ENCODE results near the gene PAFAH1B1. TPM values are rescaled to one million over a fixed set of nuclear protein-coding genes. Genes with fewer than 3 reads are reported as not detected.

Gene PAFAH1B1
- total and polyA plus RNA-seq, 2 experiments from 2014 or later, result 69.9 to 71.7 TPM

DNA sequence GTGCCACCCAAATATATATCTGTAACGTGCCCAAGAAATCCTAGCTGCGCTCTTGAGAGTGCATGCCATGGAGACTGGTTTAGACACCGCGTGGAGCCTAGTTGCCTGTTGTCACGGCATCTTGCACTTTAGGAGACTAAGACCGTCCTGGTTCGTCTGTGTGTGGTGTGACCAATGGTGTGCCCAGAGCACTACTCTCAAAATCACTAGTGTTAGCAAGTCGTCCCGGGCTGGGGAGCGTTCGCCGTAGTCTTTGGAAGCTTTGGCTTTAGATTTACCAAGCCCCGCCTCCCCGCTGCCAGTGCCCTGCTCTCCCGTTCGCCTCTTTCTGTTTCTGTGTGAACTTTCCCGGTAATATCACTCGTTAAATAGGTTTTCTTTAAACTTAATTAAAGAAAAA, 91.1 kb downstream of the PAFAH1B1 start:
- Mint-ChIP-seq H3K27me3 (ENCODE audit: insufficient read depth, low read depth, poor library complexity) (peaks cover 20% of the 10 kb centered on the region), H3K4me1 (peaks cover 19% of the 10 kb centered on the region; the same call in 2 of the 3 replicates), H3K27ac (no peak overlapping the region), H3K4me3 (no peak overlapping the region), H3K36me3 (ENCODE audit: low read depth) (peaks cover 30% of the 10 kb centered on the region), H3K9me3 (no peaks in the 10 kb centered on the region)
- no peak for TF ChIP-seq EZH2phosphoT487 (IDR thresholded peaks at IDR 0.05; ENCODE audit: unreplicated experiment)
- TF ChIP-seq, protein P1, sequence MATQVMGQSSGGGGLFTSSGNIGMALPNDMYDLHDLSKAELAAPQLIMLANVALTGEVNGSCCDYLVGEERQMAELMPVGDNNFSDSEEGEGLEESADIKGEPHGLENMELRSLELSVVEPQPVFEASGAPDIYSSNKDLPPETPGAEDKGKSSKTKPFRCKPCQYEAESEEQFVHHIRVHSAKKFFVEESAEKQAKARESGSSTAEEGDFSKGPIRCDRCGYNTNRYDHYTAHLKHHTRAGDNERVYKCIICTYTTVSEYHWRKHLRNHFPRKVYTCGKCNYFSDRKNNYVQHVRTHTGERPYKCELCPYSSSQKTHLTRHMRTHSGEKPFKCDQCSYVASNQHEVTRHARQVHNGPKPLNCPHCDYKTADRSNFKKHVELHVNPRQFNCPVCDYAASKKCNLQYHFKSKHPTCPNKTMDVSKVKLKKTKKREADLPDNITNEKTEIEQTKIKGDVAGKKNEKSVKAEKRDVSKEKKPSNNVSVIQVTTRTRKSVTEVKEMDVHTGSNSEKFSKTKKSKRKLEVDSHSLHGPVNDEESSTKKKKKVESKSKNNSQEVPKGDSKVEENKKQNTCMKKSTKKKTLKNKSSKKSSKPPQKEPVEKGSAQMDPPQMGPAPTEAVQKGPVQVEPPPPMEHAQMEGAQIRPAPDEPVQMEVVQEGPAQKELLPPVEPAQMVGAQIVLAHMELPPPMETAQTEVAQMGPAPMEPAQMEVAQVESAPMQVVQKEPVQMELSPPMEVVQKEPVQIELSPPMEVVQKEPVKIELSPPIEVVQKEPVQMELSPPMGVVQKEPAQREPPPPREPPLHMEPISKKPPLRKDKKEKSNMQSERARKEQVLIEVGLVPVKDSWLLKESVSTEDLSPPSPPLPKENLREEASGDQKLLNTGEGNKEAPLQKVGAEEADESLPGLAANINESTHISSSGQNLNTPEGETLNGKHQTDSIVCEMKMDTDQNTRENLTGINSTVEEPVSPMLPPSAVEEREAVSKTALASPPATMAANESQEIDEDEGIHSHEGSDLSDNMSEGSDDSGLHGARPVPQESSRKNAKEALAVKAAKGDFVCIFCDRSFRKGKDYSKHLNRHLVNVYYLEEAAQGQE (IDR thresholded peaks at IDR 0.05; ENCODE audit: unreplicated experiment), result no peak
- TF ChIP-seq ZNF331 (CRISPR knock-in tag; IDR thresholded peaks at IDR 0.05; ENCODE audit: low read depth), result no peak
- TF ChIP-seq POLR2AphosphoS5 (IDR thresholded peaks at IDR 0.05; ENCODE audit: low read depth), result no peak
- no peak for TF ChIP-seq NANOG (IDR thresholded peaks at IDR 0.05; ENCODE audit: borderline replicate concordance)
- no peak for TF ChIP-seq STAT1 (IDR thresholded peaks at IDR 0.05; ENCODE audit: unreplicated experiment)
- no peak for TF ChIP-seq ZNF462 (CRISPR knock-in tag; IDR thresholded peaks at IDR 0.05)
- TF ChIP-seq, protein P2, sequence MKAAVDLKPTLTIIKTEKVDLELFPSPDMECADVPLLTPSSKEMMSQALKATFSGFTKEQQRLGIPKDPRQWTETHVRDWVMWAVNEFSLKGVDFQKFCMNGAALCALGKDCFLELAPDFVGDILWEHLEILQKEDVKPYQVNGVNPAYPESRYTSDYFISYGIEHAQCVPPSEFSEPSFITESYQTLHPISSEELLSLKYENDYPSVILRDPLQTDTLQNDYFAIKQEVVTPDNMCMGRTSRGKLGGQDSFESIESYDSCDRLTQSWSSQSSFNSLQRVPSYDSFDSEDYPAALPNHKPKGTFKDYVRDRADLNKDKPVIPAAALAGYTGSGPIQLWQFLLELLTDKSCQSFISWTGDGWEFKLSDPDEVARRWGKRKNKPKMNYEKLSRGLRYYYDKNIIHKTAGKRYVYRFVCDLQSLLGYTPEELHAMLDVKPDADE (IDR thresholded peaks at IDR 0.05), result no peak
- no peak for TF ChIP-seq EZH2 (IDR thresholded peaks at IDR 0.05; ENCODE audit: low read depth, unreplicated experiment)
- TF ChIP-seq, protein P3, sequence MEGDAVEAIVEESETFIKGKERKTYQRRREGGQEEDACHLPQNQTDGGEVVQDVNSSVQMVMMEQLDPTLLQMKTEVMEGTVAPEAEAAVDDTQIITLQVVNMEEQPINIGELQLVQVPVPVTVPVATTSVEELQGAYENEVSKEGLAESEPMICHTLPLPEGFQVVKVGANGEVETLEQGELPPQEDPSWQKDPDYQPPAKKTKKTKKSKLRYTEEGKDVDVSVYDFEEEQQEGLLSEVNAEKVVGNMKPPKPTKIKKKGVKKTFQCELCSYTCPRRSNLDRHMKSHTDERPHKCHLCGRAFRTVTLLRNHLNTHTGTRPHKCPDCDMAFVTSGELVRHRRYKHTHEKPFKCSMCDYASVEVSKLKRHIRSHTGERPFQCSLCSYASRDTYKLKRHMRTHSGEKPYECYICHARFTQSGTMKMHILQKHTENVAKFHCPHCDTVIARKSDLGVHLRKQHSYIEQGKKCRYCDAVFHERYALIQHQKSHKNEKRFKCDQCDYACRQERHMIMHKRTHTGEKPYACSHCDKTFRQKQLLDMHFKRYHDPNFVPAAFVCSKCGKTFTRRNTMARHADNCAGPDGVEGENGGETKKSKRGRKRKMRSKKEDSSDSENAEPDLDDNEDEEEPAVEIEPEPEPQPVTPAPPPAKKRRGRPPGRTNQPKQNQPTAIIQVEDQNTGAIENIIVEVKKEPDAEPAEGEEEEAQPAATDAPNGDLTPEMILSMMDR (conservative IDR thresholded peaks at IDR 0.05; ENCODE audit: low read depth in 2 of 2), result no peak
- TF ChIP-seq CREB1 (CRISPR knock-in tag; IDR thresholded peaks at IDR 0.05; ENCODE audit: low read depth), result no peak
- no peak for TF ChIP-seq ZNF114 (CRISPR knock-in tag; IDR thresholded peaks at IDR 0.05)
- TF ChIP-seq JUNB (IDR thresholded peaks at IDR 0.05; ENCODE audit: unreplicated experiment), result no peak
- Histone ChIP-seq H2AFZ (no peak overlapping the region), H3K4me2 (no peak overlapping the region), H3K27ac (ENCODE audit: low read depth) (no peak overlapping the region), H3K4me1 (ENCODE audit: insufficient read depth) (peaks cover 13% of the 10 kb centered on the region; the same call in 1 of the 2 replicates), H3K79me2 (replicated peaks; ENCODE audit: insufficient read depth) (no peaks in the 10 kb centered on the region), H3K9me2 (ENCODE audit: insufficient read depth) (no peaks in the 10 kb centered on the region), H3F3A (replicated peaks; ENCODE audit: low read depth) (peaks cover 13% of the 10 kb centered on the region), H3K4me3 (no peak overlapping the region), H3K36me3 (ENCODE audit: insufficient read depth) (peaks cover 17% of the 10 kb centered on the region; the same call in 1 of the 2 replicates), H4K20me1 (replicated peaks; ENCODE audit: insufficient read depth) (peaks cover 8% of the 10 kb centered on the region), H3K27me3 (ENCODE audit: insufficient read depth) (no peaks in the 10 kb centered on the region)
- ATAC-seq, result no peak
- DNase-seq (ENCODE audit: low spot score), result no peak

Measured in GM23338 (cell line).